ENCODE measurements around the gene LHFPL2.

The LHFPL2 gene

DNA sequence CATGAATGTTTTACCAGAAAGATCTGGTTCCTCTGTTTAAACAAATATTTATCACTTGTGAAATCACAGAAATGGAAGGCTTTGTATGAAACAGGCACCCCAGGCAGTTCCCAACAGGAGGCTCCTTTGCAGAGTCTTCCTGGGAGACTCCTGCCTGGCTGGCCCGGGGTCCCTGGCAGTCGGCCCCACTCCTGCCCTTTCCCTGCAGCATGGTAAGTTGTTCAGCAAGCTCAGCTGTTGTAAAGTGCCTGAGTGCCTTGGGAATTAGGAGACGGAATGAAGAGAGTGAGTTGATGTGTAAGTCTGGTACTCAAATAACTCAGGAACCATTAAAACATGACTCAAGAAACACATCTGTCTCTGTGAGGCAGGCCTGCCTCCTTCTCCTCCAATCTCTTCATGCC is 17.5 kb upstream of the LHFPL2 start:
- DNase-seq (ENCODE audit: low spot score) = no peak

- no peak for DNase-seq (ENCODE audit: low spot score)
Measured at GRCh38 chr5:78665534-78665933, 17.0 kb upstream of the LHFPL2 start.

DNA sequence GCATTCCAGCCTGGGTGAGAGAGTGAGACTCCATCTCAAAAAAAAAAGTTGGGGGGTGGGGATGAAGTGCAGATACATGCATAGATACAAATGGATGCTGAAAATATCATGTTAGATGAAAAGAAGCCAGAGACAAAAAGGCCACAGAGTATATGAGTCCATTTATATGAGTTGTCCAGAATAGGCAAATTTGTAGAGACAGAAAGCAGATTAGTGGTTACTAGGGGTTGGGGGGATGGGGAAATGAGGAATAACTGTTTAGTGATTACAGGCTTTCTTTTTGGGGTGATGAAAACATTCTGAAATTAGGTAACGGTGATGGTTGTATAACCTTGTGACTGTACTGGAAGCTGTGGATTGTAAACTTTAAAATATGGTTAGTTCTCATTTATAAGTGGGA is 13.8 kb upstream of the LHFPL2 start:
- no peak for DNase-seq (ENCODE audit: low spot score)

- DNase-seq (ENCODE audit: low spot score) = no peak
Measured at GRCh38 chr5:78661691-78662090, 13.1 kb upstream of the LHFPL2 start.

DNA sequence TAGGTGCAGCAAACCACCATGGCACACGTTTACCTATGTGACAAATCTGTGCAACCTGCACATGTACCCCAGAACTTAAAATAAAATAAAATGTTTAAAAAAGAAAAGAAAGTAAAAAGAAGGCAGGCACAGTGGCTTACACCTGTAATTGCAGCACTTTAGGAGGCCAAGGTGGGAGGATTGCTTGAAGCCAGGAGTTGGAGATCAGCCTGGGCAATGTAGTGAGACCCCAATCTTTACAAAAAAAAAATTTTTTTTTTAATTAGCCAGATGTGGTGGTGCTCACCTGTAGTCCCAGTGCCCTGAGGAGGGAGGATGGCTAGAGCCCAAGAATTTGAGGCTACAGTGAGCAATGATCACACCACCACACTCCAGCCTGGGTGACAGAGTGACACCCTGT is 12.5 kb upstream of the LHFPL2 start:
- no peak for DNase-seq (ENCODE audit: low spot score)

DNA sequence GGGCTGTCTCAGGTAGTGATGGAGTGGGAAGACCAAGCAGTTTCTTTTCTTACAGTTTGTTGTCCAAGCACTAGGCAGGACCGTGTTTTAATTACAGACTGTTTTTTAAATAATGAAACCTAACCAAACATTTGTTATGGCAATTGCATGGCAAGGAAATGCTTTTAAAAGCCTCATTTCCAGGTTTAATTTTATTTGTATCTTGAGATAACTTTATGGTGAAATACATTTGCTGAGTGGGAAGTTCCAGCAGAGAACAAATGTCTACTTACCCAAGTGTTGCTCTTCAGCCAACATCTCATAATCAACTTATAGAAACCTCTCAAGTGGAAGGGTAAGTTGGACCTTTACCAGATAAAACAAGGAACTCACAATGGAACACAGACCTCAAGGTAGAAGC is 11.8 kb upstream of the LHFPL2 start:
- DNase-seq (ENCODE audit: low spot score) = no peak

DNA sequence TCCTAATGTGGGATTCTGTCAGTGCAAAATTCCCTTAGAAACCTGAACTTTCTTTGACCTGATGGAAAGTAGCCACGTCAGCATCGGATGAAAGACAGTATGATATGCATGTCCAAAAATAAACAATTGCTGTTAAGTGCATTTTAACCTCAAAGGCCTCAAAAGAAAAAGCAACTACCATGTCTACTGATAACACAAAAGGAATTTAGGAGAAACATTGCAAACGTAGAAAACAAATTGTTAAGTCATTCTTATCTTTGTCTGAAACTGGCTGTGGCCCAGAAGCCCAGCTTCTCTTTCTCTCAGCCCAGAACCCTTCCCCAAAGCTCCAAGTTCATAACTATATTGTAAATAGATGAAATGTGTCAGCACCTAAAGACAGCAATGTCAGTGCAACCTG is 11.1 kb upstream of the LHFPL2 start:
- DNase-seq (ENCODE audit: low spot score) = no peak

DNA sequence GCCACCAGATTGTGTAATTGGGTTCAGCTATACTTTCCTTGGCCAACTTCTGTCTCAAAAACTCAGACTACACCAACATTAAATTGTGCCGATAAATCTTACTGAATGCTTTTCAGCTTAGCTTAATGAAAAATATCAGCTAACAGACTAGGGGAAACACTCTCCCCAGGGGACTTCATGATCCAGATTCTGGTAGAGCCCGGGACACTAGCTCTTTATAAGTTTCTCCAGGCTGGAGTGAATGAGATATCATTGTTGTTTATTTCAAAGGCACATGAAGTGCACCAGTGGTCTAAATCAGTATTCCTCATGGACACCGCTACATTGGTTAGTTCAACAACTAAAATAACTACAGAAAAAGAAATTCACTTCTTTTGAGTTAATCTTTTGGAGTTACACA is 10.5 kb upstream of the LHFPL2 start:
- DNase-seq (ENCODE audit: low spot score) = no peak

DNA sequence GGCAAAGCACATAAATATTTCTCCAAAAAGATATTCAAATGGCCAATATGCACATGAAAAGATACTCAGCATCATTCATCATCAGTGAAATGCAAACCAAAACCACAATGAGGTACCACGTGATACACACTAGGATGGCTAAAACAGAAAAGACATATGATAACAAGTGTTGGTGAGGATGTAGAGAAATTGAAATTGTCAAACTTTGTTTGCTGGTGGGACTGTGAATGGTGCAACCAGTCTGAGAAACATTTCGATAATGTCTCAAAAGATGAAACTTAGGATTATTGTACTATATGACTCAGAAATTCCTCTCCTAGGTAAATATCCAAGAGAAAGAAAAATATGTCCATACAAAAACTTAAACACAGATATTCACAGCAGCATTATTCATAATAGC is 8.6 kb upstream of the LHFPL2 start:
- DNase-seq (ENCODE audit: low spot score) = no peak

DNA sequence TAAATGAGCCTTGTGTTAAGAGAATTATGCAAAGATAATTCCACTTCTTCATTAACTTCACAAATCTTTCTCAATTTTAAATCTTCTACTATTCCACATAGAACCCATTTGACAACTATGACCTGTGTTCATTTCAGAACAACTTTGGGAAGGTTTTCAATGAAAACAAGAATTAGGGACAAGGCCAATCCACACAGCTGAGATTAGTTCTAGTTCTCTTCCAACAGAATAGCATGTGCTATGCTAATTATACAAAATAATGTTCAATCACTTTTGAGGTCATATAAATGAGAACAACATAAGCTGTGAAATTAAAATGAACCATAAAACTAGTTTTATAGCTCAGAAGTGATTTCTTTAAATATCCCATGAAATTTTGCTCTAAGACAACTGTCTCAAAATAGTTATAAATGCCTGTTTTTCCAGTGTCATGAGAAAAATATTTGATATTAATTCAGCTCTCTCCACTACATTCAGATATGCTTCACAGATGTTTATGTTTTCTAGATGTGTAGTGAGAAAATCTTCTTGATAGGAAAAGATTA is 7.2 kb upstream of the LHFPL2 start:
- DNase-seq (ENCODE audit: low spot score) = no peak

GRCh38 chr5:78654386-78654785 is 5.8 kb upstream of the LHFPL2 start:
- DNase-seq (ENCODE audit: low spot score) = no peak

DNA sequence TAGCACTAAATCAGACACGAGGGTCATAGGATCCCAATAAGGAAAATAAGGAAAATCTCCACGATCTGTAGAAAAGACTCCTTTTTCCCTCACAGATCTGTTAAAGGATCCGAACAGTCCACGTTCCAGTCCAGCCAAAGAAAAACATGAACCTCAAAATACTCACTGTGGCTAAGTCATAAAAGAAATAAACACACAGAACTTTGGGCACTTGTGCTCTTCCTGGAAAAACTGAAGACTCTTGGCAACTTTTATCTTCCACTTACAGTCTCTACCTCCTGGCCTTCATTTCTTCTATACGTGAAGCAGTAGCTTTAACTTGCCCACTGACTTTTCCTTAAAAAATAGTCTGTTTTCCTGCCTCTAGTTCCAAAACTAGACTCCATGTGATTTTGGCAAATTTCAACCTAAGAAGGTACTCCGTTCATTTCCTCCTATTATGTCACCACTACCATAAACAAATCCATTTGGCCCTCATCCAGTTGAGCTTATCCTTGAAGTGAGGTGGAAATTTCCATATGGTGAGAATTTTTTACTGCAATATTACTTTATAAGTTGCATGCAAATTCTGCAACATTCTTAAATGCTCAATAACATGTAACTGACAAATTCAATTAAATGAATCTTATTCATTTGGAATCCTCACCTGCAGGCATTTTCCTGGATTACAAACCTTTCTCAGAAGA is 5.3 kb upstream of the LHFPL2 start:
- no peak for DNase-seq (ENCODE audit: low spot score)

- DNase-seq (ENCODE audit: low spot score) = no peak
Measured at GRCh38 chr5:78653031-78653430, 4.5 kb upstream of the LHFPL2 start.

DNA sequence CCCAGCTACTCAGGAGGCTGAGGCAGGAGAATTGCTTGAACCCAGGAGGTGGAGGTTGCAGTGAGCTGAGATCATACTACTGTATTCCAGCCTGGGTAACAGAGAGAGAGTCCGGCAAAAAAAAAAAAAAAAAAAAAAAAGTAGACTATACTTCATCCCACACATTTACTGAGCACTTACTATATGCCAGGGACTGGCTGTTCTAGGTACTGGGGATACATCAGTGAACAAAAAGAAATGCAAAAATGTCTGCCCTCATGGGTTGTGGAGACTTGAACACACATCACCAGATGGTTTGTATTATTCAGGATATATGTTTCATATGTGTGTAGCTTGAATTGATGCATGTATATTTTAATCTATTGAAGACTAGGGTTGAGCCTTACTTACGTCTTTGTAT is 2.9 kb upstream of the LHFPL2 start:
- DNase-seq (ENCODE audit: low spot score) = no peak

- DNase-seq (ENCODE audit: low spot score) = no peak
Measured at GRCh38 chr5:78650531-78650930, 2.0 kb upstream of the LHFPL2 start.

- DNase-seq (ENCODE audit: low spot score) = no peak
Measured at GRCh38 chr5:78649861-78650496, 1.4 kb upstream of the LHFPL2 start.

DNA sequence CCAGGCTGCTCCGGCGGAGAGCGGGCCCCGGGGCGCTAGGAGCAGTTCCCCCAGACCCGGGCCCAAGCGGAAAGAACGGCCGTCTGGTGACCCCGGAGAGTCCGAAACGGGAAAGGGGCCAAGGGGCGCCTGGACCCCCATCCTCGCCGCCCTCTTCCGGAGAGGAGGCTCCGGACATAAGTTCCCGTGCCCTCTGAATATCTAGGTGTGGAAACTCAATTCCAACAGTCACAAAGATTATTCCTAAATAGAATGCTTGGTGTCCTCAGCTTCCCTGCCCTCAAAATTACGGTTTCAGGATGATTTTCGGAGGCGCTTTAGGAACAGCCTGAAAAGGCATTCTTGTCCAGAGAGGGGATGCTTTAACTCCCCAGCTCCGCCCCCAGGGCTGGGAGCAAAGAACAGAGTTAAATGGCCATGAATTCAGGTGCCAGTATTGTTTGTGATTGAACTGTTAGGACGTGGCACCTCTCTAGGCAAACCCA is 681 bp upstream of the LHFPL2 start:
- no peak for DNase-seq (ENCODE audit: low spot score)

- DNase-seq (ENCODE audit: low spot score) = no peak
Measured at GRCh38 chr5:78647838-78648358, 674 bp downstream of the LHFPL2 start.

DNA sequence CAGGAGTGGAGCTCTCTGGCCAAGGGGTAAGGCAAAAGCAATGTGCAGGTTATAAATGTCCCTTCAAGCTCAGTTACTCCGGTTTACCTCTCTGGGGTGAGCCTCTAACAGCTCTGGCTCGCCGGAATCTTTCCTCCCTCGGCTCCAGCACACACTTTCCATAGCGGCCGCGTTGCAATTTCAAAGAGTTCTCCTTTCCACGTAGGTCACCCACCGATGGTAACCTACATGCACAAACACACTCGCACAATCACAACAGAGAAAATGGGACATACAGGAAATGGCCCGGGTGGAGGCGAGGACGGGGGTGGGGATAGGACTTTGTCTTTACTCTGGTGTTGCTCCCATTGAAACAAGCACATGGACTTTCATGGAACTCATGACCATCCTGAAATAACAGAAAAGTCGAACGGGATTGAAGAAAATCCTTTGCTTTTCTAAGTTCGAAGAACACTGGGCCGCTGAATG is 1.2 kb downstream of the LHFPL2 start:
- DNase-seq (ENCODE audit: low spot score) = no peak

GRCh38 chr5:78644741-78645300 is 3.8 kb downstream of the LHFPL2 start:
- no peak for DNase-seq (ENCODE audit: low spot score)

DNA sequence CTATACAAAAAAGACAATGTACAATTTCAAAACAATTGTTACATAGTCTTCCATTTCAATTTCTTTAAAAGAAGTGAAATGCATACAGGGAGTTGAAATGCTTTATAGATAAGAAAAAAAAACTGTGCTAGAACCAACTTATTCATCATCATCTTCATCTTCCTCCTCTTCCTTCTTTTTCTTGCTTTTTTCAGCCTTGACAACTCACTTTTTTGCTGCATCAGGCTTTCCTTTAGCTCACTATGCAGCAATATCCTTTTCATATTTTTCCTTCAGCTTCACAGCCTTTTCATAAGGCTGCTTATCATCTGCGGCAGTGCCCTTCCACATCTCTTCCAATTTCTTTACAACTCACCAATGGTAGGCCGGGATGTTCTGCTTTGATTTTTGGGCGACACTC is 4.4 kb downstream of the LHFPL2 start:
- no peak for DNase-seq (ENCODE audit: low spot score)

DNA sequence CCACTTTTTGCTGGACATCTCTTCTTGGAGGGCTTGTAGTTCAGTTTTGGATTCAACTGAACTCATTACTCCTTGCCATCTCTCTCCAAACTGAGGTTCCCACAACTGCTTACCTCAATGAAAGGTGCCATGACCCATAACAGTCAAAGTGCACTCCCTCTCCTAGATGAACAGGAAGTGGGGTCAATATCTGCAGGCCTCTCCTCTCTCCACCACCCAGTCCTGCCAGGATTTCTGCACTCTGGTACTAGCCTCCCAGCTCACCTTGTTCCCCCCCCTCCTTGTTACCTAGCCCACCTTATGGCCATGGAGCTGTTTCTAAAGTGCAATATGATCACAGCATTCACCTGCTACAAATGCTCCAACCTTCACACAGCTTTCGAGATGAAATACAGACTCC is 5.9 kb downstream of the LHFPL2 start:
- DNase-seq (ENCODE audit: low spot score) = no peak
